SJCRH30 (cell line): Measurements from ENCODE around the gene PTCD1. TPM values are rescaled to one million over a fixed set of nuclear protein-coding genes. Genes with fewer than 3 reads are reported as not detected.
"Not testable (repeated sequence)": the region's sequence is repeated elsewhere in the genome, so short reads cannot be mapped to it uniquely, and the experiment has no call there.

Source experiments
- DNase-seq, 2 experiments: peaks; one replicate each; pipeline ENCODE4 v3.0.0-alpha.2; 2015 to 2020
- H3K27ac ChIP-seq: fragments of 250-450 bp; sonication (Bioruptor Pico); 2 replicates; pipeline ENCODE4 v1.5.1; 2020; ENCODE audit warnings: mild to moderate bottlenecking, moderate library complexity
- H3K27me3 ChIP-seq: fragments of 250-450 bp; sonication (Bioruptor Pico); 2 replicates; pipeline ENCODE4 v1.5.1; 2020; ENCODE audit warnings: mild to moderate bottlenecking, moderate library complexity
- H3K36me3 ChIP-seq: fragments of 250-450 bp; sonication (Bioruptor Pico); 2 replicates; pipeline ENCODE4 v1.5.1; 2020; ENCODE audit warnings: mild to moderate bottlenecking, moderate library complexity
- H3K4me1 ChIP-seq: fragments of 250-450 bp; sonication (Bioruptor Pico); 2 replicates; pipeline ENCODE4 v1.5.1; 2020; ENCODE audit warnings: mild to moderate bottlenecking, moderate library complexity
- H3K4me3 ChIP-seq: fragments of 250-450 bp; sonication (Bioruptor Pico); 2 replicates; pipeline ENCODE4 v1.5.1; 2020; ENCODE audit warnings: mild to moderate bottlenecking, moderate library complexity
- H3K9me3 ChIP-seq: fragments of 250-450 bp; sonication (Bioruptor Pico); replicated peaks from 2 replicates; pipeline ENCODE4 v1.5.1; 2020; ENCODE audit warnings: mild to moderate bottlenecking, moderate library complexity
- total RNA-seq: library from RNA; depleted of rRNA; stranded (reverse); fragments of >200 nt; shearing (Covaris generic); gene quantifications from 2 replicates; pipeline ENCODE4 v1.2.3, GENCODE V29; 2014

Gene PTCD1
- total RNA-seq, 1 experiment from 2014 or later, result 8.2 TPM

DNA sequence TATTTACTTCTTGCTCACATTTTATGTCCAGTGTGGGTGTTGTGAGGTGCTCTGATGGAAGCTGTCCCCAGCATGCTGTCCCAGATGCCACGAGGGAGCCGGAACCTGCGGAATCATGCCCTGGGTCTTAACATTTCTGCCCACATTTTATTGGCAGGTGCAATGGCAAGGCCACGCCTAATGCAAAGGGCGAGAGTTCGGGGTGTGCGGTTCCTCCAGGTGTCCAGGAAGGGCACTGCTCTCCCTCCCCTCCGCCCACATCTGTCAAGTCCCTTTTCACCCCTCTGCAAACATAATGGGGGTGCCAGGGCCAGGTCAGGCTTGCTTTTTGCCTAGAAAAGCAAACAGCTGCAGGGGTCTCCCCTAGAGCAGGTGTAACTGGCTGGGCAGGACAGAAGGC, 46.6 kb downstream of the PTCD1 start:
- H3K36me3 ChIP-seq, result peaks cover 34% of the 10 kb centered on the region

GRCh38 chr7:99390941-99391602, 47.5 kb downstream of the PTCD1 start:
- no peak overlapping the region for H3K4me3 ChIP-seq
- no peak for DNase-seq
- H3K27me3 ChIP-seq, result no peaks in the 10 kb centered on the region
- H3K36me3 ChIP-seq, result peaks cover 35% of the 10 kb centered on the region
- no peaks in the 10 kb centered on the region for H3K9me3 ChIP-seq
- H3K27ac ChIP-seq, result no peak overlapping the region
- H3K4me1 ChIP-seq, result no peaks in the 10 kb centered on the region

More for the DNA sequence above, 46.6 kb downstream of the PTCD1 start:
- no peak overlapping the region for H3K4me3 ChIP-seq
- DNase-seq, result no peak
- H3K27me3 ChIP-seq, result no peaks in the 10 kb centered on the region
- H3K4me1 ChIP-seq, result no peaks in the 10 kb centered on the region
- H3K9me3 ChIP-seq, result no peaks in the 10 kb centered on the region
- no peak overlapping the region for H3K27ac ChIP-seq

- Histone ChIP-seq H3K36me3 (peaks cover 24% of the 10 kb centered on the region), H3K4me3 (no peak overlapping the region)
- no peak for DNase-seq
Observed at GRCh38 chr7:99389772-99390171, 48.8 kb downstream of the PTCD1 start.

DNA sequence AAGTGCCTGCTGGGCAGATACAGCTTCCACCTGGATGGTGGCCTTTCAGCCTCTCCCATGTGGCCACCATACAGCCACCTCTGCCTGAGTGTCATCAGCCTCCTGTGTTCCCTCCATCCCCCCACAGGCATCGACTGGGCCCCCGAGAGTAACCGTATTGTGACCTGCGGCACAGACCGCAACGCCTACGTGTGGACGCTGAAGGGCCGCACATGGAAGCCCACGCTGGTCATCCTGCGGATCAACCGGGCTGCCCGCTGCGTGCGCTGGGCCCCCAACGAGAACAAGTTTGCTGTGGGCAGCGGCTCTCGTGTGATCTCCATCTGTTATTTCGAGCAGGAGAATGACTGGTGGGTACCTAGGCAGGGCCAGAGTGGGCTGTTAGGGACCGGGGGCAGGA, 50.7 kb downstream of the PTCD1 start:
- Histone ChIP-seq H3K27me3 (no peaks in the 10 kb centered on the region), H3K4me1 (no peaks in the 10 kb centered on the region), H3K4me3 (no peak overlapping the region), H3K9me3 (no peaks in the 10 kb centered on the region), H3K36me3 (peaks cover 22% of the 10 kb centered on the region), H3K27ac (no peak overlapping the region)
- no peak for DNase-seq

More at GRCh38 chr7:99389772-99390171, 48.8 kb downstream of the PTCD1 start:
- no peaks in the 10 kb centered on the region for H3K27me3 ChIP-seq
- H3K27ac ChIP-seq, result no peak overlapping the region
- H3K4me1 ChIP-seq, result no peaks in the 10 kb centered on the region
- H3K9me3 ChIP-seq, result no peaks in the 10 kb centered on the region

GRCh38 chr7:99387239-99387635, 51.4 kb downstream of the PTCD1 start:
- H3K4me1 ChIP-seq, H3K27ac ChIP-seq, H3K9me3 ChIP-seq, H3K27me3 ChIP-seq, H3K4me3 ChIP-seq, DNase-seq: not testable (repeated sequence)
- peaks cover 22% of the 10 kb centered on the region for H3K36me3 ChIP-seq

DNA sequence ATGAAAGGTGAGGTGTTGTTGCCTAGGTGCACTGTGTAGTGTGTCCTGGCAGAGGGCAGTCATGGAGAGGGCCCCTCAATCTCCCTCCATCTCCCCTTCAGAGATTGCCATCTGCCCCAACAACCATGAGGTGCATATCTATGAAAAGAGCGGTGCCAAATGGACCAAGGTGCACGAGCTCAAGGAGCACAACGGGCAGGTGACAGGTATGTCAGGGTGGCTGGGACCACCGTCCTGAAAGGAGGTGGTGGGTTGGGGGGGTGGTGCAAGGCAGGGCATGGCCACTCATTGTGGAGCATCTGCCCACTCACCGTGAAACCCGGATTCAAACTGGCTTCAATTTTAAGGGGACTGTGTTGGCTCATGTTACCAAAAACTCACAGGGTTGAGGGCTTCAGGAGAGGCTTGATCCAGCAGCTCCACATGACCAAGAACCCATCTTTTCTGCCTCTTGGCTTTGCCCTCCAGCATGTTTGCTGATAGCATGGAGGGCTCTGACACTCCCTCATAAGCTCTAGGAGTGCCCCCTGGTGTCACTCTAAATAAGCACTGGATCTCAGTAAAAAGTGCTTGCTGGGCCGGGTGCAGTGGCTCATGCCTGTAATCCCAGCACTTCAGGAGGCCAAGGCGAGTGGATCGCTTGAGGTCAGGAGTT, 51.9 kb downstream of the PTCD1 start:
- H3K4me1 ChIP-seq, result no peaks in the 10 kb centered on the region
- H3K36me3 ChIP-seq, result peaks cover 17% of the 10 kb centered on the region
- no peak overlapping the region for H3K27ac ChIP-seq
- no peaks in the 10 kb centered on the region for H3K27me3 ChIP-seq
- H3K9me3 ChIP-seq, result no peaks in the 10 kb centered on the region
- H3K4me3 ChIP-seq, result no peak overlapping the region
- peak in 1 of 2 experiments; percentile 43 for DNase-seq

DNA sequence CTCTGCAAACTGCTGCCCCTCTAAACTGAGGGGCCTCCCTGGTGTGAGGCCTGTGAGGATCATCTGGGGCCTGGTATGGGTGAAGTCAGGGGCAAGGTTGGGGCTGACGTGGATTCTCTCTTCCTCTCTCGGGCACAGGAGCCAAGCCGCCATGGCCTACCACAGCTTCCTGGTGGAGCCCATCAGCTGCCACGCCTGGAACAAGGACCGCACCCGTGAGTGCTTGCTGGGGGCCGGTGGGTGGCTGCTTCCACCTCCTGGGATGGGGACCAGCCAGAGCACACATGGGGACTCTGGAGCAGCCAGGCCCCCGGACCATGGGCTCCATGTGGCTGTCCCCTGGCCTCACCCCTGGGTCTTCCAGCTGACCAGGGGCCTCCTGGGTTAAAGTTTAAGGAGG, 53.0 kb downstream of the PTCD1 start:
- no peaks in the 10 kb centered on the region for H3K4me1 ChIP-seq

DNA sequence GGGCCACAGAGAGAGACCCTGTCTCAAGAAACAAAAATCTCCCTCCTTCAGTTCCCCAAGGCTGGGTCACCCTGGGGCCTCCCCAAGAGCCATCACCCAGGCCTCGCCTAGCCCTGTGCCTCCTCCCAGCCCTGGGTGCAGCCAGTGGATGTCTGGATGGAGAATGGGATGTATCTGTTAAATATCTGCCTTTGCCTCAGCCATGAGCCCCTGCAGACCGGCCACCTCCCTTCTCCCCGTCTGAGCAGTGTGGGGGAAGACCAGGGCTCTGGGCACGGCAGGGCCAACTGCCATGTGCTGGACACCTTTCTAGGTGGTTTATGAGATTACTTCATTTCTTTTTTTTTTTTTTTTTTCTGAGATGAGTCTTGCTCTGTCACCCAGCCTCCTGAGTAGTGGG, 54.1 kb downstream of the PTCD1 start:
- Histone ChIP-seq H3K36me3 (peaks cover 9% of the 10 kb centered on the region), H3K9me3 (no peaks in the 10 kb centered on the region), H3K4me1 (no peaks in the 10 kb centered on the region), H3K4me3 (no peak overlapping the region), H3K27ac (no peak overlapping the region), H3K27me3 (no peaks in the 10 kb centered on the region)
- no peak for DNase-seq

More for the DNA sequence above, 53.0 kb downstream of the PTCD1 start:
- no peaks in the 10 kb centered on the region for H3K27me3 ChIP-seq
- no peak for DNase-seq
- peaks cover 9% of the 10 kb centered on the region for H3K36me3 ChIP-seq
- no peak overlapping the region for H3K27ac ChIP-seq
- H3K4me3 ChIP-seq, result no peak overlapping the region
- H3K9me3 ChIP-seq, result no peaks in the 10 kb centered on the region

DNA sequence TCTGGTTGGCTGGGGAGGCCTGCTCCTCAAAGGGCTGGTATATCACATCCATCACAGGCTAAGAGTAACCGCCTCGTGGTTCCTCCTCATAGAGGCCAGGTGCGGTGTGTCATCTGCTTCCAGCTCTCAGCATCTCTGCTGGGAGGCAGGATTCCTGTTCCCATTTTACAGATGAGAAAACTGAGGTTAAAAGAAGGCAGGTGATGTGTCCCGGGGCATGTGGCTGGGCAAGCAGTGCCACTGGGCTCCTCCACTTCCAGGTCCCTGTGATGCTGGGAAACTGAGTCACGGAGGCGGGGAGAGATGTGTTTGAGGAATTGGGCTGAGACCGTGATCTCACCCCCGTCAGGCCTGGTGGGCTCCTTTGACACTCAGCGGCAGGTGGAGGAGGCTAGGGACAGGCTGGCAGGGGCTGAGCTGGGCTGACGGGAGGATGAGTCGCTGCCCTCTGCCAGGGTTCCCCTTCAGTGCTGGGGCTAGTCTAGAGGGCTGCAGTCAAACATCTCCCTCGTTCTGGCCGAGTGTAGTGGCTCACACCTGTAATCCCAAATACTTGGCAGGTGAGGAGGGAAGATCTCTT, 54.7 kb downstream of the PTCD1 start:
- H3K27me3 ChIP-seq, result no peaks in the 10 kb centered on the region
- DNase-seq, result peak; percentile 48 to 55
- no peak overlapping the region for H3K4me3 ChIP-seq
- H3K4me1 ChIP-seq, result no peaks in the 10 kb centered on the region
- peaks cover 9% of the 10 kb centered on the region for H3K36me3 ChIP-seq
- H3K27ac ChIP-seq, result no peak overlapping the region
- H3K9me3 ChIP-seq, result no peaks in the 10 kb centered on the region

DNA sequence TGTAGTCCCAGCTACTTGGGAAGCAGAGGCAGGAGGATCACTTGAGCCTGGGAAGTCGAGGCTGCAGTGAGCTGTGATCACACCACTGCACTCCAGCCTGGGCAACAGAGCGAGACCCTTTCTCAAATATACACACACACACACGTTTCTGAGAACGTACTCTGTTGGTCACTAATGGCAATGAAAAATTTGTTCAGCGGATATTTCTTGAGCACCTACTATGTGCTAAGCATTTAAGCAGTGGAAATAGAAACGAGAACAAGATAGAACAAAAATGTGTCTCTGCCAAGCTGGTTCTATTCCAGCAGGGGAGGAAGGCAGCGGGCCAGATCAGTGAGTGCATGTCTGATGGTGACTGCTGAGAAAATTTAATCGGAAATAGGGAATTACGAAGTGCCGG, 55.4 kb downstream of the PTCD1 start:
- Histone ChIP-seq H3K27ac (no peak overlapping the region), H3K4me3 (no peak overlapping the region), H3K4me1 (no peaks in the 10 kb centered on the region), H3K9me3 (no peaks in the 10 kb centered on the region), H3K27me3 (no peaks in the 10 kb centered on the region), H3K36me3 (peaks cover 9% of the 10 kb centered on the region)
- no peak for DNase-seq

- H3K36me3 ChIP-seq, result peaks cover 1% of the 10 kb centered on the region
- no peak overlapping the region for H3K4me3 ChIP-seq
- H3K27ac ChIP-seq, result no peak overlapping the region
- no peak for DNase-seq
- no peaks in the 10 kb centered on the region for H3K4me1 ChIP-seq
- H3K9me3 ChIP-seq, result no peaks in the 10 kb centered on the region
- H3K27me3 ChIP-seq, result no peaks in the 10 kb centered on the region
Observed at GRCh38 chr7:99381664-99382075, 56.9 kb downstream of the PTCD1 start.

DNA sequence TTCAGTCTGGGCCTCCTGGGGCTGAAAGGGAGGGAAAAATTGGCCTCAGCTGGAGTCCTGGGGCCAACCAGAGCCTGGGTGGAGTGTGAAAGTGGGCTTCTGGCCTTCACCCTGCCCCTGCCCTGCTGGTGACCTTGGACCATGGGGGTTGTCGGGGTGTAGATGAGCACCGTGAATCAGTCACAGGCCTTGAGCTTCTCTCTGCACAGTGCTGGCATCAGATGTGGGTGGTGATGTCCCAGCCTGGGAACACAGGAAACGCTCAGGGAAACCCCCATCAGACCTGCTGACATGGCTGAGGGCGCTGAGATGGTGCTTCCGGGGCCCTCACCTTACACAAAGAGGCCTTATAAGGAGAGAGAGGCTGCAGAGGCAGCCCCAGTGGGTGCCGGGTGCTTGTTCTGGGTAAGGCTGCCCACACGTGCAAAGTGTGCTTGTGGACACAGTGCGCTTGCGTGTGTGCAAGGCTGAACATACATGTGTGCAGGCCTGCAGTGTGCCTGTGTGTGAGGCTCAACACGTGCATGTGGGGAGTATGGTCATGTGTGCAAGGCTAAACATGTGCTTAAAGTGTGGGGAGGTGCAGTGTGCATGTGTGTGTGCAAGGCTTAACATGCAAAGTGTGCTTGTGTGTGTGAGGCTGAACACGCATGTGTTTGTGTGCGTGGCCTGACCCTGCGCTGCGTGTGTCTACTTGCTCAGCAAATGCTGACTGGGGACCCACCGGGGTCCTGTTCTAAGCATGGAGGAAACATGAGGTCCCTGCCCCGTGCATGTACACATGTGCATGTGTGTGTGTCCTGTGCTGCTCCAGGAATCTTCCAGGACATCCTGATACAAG, 57.6 kb downstream of the PTCD1 start:
- H3K4me3 ChIP-seq, result no peak overlapping the region
- H3K4me1 ChIP-seq, result no peaks in the 10 kb centered on the region
- H3K36me3 ChIP-seq, result no peaks in the 10 kb centered on the region; the same call in 1 of the 2 replicates
- H3K27ac ChIP-seq, result no peak overlapping the region
- no peaks in the 10 kb centered on the region for H3K27me3 ChIP-seq
- no peak for DNase-seq
- no peaks in the 10 kb centered on the region for H3K9me3 ChIP-seq

- DNase-seq, result no peak
- no peak overlapping the region for H3K27ac ChIP-seq
Observed at GRCh38 chr7:99380032-99380822, 58.4 kb downstream of the PTCD1 start.

DNA sequence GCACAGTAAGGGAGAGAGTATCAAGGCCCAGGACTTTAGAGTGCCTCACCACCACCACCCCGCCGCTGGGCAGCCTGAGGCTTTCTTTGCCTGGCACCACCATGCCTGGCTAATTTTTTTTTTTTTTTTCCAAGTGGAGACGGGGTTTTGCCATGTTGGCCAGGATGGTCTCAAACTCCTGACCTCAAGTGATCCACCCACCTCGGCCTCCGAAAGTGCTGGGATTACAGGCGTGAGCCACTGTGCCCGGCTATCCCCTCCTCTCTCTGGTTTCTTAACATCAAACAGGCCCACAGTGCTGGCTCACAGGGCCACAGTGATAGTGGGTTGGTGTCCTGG, 58.9 kb downstream of the PTCD1 start:
- H3K27ac ChIP-seq, H3K9me3 ChIP-seq, H3K36me3 ChIP-seq, H3K4me1 ChIP-seq, H3K27me3 ChIP-seq, DNase-seq, H3K4me3 ChIP-seq: not testable (repeated sequence)

More at GRCh38 chr7:99380032-99380822, 58.4 kb downstream of the PTCD1 start:
- H3K9me3 ChIP-seq, result no peaks in the 10 kb centered on the region
- H3K4me1 ChIP-seq, result no peaks in the 10 kb centered on the region
- no peaks in the 10 kb centered on the region for H3K27me3 ChIP-seq
- H3K36me3 ChIP-seq, result no peaks in the 10 kb centered on the region; the same call in 1 of the 2 replicates
- H3K4me3 ChIP-seq, result no peak overlapping the region
